ENCODE data around the gene CRIP1. TPM values are rescaled to one million over a fixed set of nuclear protein-coding genes. Genes with fewer than 3 reads are reported as not detected.

Gene CRIP1
- 1.5 TPM in 1 of 2 replicates, not detected in the other for total RNA-seq

DNA sequence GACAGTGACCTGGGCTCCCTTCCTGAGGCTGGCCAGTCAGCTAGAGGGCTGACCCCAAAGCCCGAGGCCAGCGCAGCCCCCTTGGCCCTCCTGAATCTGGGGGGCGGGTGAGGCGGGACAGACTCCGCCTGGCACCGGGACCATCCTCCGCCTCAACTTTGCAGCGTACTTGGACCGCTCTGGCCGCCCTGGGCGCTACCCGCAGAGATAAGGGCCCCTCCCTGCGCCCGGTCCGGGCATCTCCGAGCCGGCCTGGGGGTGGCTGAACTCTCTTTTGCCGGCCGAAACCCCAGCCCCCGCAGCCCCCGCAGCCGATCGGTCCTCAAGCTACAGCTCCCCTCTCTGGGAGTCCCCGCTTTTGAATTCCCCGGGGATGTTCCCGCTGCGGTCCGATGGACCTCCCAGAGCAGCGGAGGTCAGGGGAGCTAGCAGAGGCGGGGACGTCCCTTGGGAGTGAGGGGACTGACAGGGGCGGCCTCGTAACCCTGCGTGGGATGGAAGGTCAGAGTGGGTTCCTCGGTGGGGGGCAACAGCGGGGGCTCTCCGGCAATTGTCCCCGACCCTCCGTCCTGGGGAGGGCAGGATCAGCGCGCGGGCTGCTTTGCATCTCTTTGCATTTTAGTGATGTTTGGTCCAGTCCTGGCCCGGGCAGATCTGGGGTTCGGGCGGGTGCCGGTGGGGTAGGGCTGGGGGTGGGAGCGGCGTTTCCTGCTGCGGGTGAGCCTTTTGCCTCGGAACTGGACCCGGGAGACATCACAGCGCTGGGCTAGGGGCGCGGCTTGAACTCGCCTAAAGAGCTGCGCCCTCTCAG, at the start of gene CRIP1:
TSS of gene CRIP1 (plus strand) at position 724 of the 811 bp plus-strand sequence. CDS start 374 bp downstream, outside the sequence.
- no peak for TF ChIP-seq CTCF (IDR thresholded peaks at IDR 0.05; ENCODE audit: insufficient read depth, low read length, severe bottlenecking)
- no peak for DNase-seq (ENCODE audit: low read depth)
- H3K4me3 ChIP-seq (ENCODE audit: low read depth, low read length) = no peak within 1 kb of the TSS
- H3K36me3 ChIP-seq (ENCODE audit: control insufficient read depth, insufficient read depth, low read length) = no peaks in the 10 kb centered on the region
- no peaks in the 10 kb centered on the region for H3K27me3 ChIP-seq (ENCODE audit: control insufficient read depth, insufficient read depth, low read length)
- no peak for FAIRE-seq

DNA sequence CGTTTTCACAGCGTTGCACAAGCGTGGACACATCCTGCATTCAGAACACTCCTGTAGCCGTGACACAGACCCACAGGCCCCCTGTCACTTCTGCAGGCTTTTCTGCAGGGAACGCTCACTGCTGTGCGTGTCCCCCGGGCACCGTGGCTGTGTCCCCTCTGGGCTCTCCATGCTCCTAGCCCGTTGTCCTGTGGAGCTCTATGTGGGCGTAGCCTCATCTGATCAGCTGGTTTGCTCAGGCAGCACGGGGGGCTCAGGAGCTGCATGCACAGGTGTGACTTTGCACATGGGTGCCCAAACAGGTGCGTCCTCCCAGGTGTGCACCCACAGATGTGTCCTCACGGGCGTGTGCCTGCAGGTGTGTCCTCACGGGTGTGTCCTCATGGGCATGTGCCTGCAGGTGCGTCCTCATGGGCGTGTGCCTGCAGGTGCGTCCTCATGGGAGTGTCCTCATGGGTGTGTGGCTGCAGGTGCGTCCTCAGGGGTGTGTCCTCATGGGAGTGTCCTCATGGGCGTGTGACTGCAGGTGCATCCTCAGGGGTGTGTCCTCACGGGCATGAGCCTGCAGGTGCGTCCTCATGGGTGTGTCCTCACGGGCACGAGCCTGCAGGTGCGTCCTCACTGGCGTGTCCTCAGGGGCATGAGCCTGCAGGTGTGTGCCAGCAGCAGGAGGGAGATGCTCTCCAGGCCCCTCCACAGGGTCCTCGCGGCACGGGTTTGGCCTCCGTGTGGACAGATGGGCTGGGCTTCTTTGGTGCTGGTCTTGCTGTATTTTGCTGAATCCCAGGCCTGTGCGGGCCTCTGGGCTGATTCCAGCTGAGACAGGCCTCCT, 49.6 kb upstream of the CRIP1 start:
- H3K4me3 ChIP-seq (ENCODE audit: low read depth, low read length) = no peak overlapping the region
- no peak for TF ChIP-seq CTCF (IDR thresholded peaks at IDR 0.05; ENCODE audit: insufficient read depth, low read length, severe bottlenecking)
- FAIRE-seq (peak; percentile 13), DNase-seq (ENCODE audit: low read depth) (peak; percentile 4)
- H3K27me3 ChIP-seq (ENCODE audit: control insufficient read depth, insufficient read depth, low read length) = no peaks in the 10 kb centered on the region
- H3K36me3 ChIP-seq (ENCODE audit: control insufficient read depth, insufficient read depth, low read length) = peaks cover 28% of the 10 kb centered on the region

- no peak for DNase-seq (ENCODE audit: low read depth)
- Histone ChIP-seq H3K36me3 (ENCODE audit: control insufficient read depth, insufficient read depth, low read length) (peaks cover 31% of the 10 kb centered on the region), H3K27me3 (ENCODE audit: control insufficient read depth, insufficient read depth, low read length) (no peaks in the 10 kb centered on the region), H3K4me3 (ENCODE audit: low read depth, low read length) (no peak overlapping the region)
- no peak for TF ChIP-seq CTCF (IDR thresholded peaks at IDR 0.05; ENCODE audit: insufficient read depth, low read length, severe bottlenecking)
- FAIRE-seq = no peak
Measured at GRCh38 chr14:105437723-105438500, 48.8 kb upstream of the CRIP1 start.

DNA sequence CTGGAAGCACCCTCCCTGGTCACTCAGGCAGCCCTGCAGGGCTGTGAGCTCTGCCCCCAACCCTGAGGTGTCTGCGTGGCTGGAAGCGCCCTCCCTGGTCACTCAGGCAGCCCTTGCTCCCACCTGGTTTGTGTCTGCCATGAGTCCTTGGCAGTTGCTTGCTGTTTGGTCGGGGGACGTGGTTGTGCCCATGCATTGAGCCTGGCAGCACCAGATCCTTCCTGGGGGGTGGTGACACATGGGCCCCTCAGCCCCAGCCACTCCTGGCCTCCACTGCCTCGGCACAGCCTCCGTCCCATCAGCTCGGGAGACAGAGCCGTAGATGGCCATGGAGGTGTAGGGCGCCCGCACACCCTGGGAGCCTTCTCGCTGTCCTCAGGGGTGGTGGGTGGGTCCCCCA, 47.5 kb upstream of the CRIP1 start:
- no peak for DNase-seq (ENCODE audit: low read depth)
- Histone ChIP-seq H3K27me3 (ENCODE audit: control insufficient read depth, insufficient read depth, low read length) (no peaks in the 10 kb centered on the region), H3K36me3 (ENCODE audit: control insufficient read depth, insufficient read depth, low read length) (peaks cover 32% of the 10 kb centered on the region), H3K4me3 (ENCODE audit: low read depth, low read length) (no peak overlapping the region)
- TF ChIP-seq CTCF (IDR thresholded peaks at IDR 0.05; ENCODE audit: insufficient read depth, low read length, severe bottlenecking) = no peak
- no peak for FAIRE-seq

GRCh38 chr14:105439710-105440553, 46.8 kb upstream of the CRIP1 start:
- TF ChIP-seq CTCF (IDR thresholded peaks at IDR 0.05; ENCODE audit: insufficient read depth, low read length, severe bottlenecking) = no peak
- DNase-seq (ENCODE audit: low read depth) = no peak
- no peaks in the 10 kb centered on the region for H3K27me3 ChIP-seq (ENCODE audit: control insufficient read depth, insufficient read depth, low read length)
- H3K4me3 ChIP-seq (ENCODE audit: low read depth, low read length) = no peak overlapping the region
- H3K36me3 ChIP-seq (ENCODE audit: control insufficient read depth, insufficient read depth, low read length) = peaks cover 32% of the 10 kb centered on the region
- no peak for FAIRE-seq

Measured in bronchial epithelial cell (primary cell).